H1 (cell line): ENCODE results near the gene PLCB1. TPM values are rescaled to one million over a fixed set of nuclear protein-coding genes. Genes with fewer than 3 reads are reported as not detected.

Experiments used
- CTCF ChIA-PET: fragments of 300-600 bp; sonication (Branson Sonifier 250); formaldehyde crosslinking; loops from one replicate; lab custom pipeline; 2021; ENCODE audit not compliant: partially characterized antibody; lab: Charles Lee
- POLR2A ChIA-PET: fragments of 300-600 bp; sonication (Branson Sonifier 250); formaldehyde crosslinking; loops from one replicate; lab custom pipeline; 2021; ENCODE audit warnings: inconsistent platforms; ENCODE audit not compliant: partially characterized antibody; lab: Charles Lee
- DNase-seq, 2 experiments: peaks; one replicate each; pipeline versions ENCODE4 v3.0.0 to v3.0.0-alpha.2; 2010 to 2022; ENCODE audit warnings: low spot score in 2 of 2, low read depth in 1 of 2, mixed read lengths in 1 of 2
- FAIRE-seq: peaks from 2 replicates; lab custom pipeline; 2011; peaks lifted over from hg19 to GRCh38; lab: Jason Lieb, UNC
- H2AFZ ChIP-seq: 2 replicates; pipeline ENCODE4 v1.8.1; 2012; ENCODE audit warnings: low read length, inconsistent platforms
- H2AK5ac ChIP-seq: 2 replicates; pipeline ENCODE4 v1.6.1; 2013; ENCODE audit warnings: low read depth, low read length
- H2BK120ac ChIP-seq: replicated peaks from 2 replicates; pipeline ENCODE3; 2013; ENCODE audit warnings: low read depth, low read length, inconsistent platforms
- H2BK12ac ChIP-seq: 2 replicates; pipeline ENCODE4 v1.6.1; 2013; ENCODE audit warnings: low read depth, low read length
- H2BK15ac ChIP-seq: 2 replicates; pipeline ENCODE4 v1.6.1; 2013; ENCODE audit warnings: low read length
- H2BK20ac ChIP-seq: 2 replicates; pipeline ENCODE4 v1.6.1; 2013; ENCODE audit warnings: low read length
- H2BK5ac ChIP-seq: 2 replicates; pipeline ENCODE4 v1.6.1; 2013; ENCODE audit warnings: low read depth, low read length
- H3K14ac ChIP-seq: 2 replicates; pipeline ENCODE4 v1.6.1; 2013; ENCODE audit warnings: inconsistent platforms; ENCODE audit not compliant: insufficient read length
- H3K18ac ChIP-seq: 2 replicates; pipeline ENCODE4 v1.6.1; 2013; ENCODE audit warnings: low read length; ENCODE audit errors: extremely low read depth
- H3K23ac ChIP-seq: 2 replicates; pipeline ENCODE4 v1.6.1; 2013; ENCODE audit warnings: inconsistent platforms; ENCODE audit not compliant: insufficient read length
- H3K23me2 ChIP-seq: 2 replicates; pipeline ENCODE4 v1.6.1; 2013; ENCODE audit warnings: low read depth, low read length
- H3K27ac ChIP-seq: 2 replicates; pipeline ENCODE4 v1.6.1; 2011; ENCODE audit warnings: low read depth, low read length, inconsistent platforms
- H3K27me3 ChIP-seq, 4 experiments: replicated peaks in 1 of 4; 1 replicate in 1 of 4; 2 replicates in 3 of 4; pipeline versions ENCODE4 v1.6.1 to v1.8.1; 2011 to 2013; ENCODE audit warnings: low read length in 3 of 4, mild to moderate bottlenecking in 3 of 4, inconsistent platforms in 2 of 4, mixed read lengths in 2 of 4, moderate library complexity in 1 of 4; ENCODE audit not compliant: control insufficient read depth in 3 of 4, insufficient read depth in 3 of 4; ENCODE audit errors: extremely low read depth in 1 of 4
- H3K36me3 ChIP-seq, 4 experiments: 2 replicates each; pipeline versions ENCODE4 v1.6.1 to v1.8.1; 2011 to 2013; ENCODE audit warnings: mild to moderate bottlenecking in 4 of 4, low read length in 3 of 4, moderate library complexity in 2 of 4, control low read depth in 1 of 4, inconsistent platforms in 1 of 4; ENCODE audit not compliant: insufficient read depth in 4 of 4, control insufficient read depth in 2 of 4
- H3K4ac ChIP-seq: replicated peaks from 2 replicates; pipeline ENCODE3; 2013; ENCODE audit warnings: low read length, low read depth, mixed read lengths, inconsistent platforms; ENCODE audit not compliant: insufficient read length
- H3K4me1 ChIP-seq, 4 experiments: replicated peaks in 1 of 4; 1 replicate in 1 of 4; 2 replicates in 3 of 4; pipeline versions ENCODE4 v1.6.1 to v1.8.1; 2011 to 2013; ENCODE audit warnings: low read length in 3 of 4, inconsistent platforms in 2 of 4, mixed read lengths in 1 of 4; ENCODE audit not compliant: insufficient read depth in 4 of 4, control insufficient read depth in 3 of 4
- H3K4me2 ChIP-seq, 2 experiments: 2 replicates each; pipeline versions ENCODE4 v1.6.1 to v1.8.1; 2011 to 2013; ENCODE audit warnings: low read depth in 2 of 2, low read length in 2 of 2, control low read depth in 1 of 2, inconsistent platforms in 1 of 2, mild to moderate bottlenecking in 1 of 2; ENCODE audit not compliant: insufficient read depth in 1 of 2
- H3K4me3 ChIP-seq, 4 experiments: fragments of 200-600, 300-600 bp in 1 of 4; sonication (generic), shearing (Covaris generic), sonication (Bioruptor Twin) in 1 of 4; 2 replicates each; pipeline versions ENCODE4 v1.5.1 to v1.8.1; 2011 to 2016; ENCODE audit warnings: low read length in 4 of 4, low read depth in 3 of 4, control low read depth in 2 of 4, inconsistent platforms in 2 of 4, mild to moderate bottlenecking in 2 of 4, mixed read lengths in 1 of 4, moderate library complexity in 1 of 4; ENCODE audit not compliant: insufficient read depth in 2 of 4; ENCODE audit errors: extremely low read depth in 1 of 4
- H3K56ac ChIP-seq: replicated peaks from 2 replicates; pipeline ENCODE3; 2013; ENCODE audit warnings: low read depth, mild to moderate bottlenecking, mixed read lengths, low read length, inconsistent platforms; ENCODE audit not compliant: insufficient read length
- H3K79me1 ChIP-seq: 2 replicates; pipeline ENCODE4 v1.6.1; 2013; ENCODE audit warnings: low read depth, low read length, control low read depth
- H3K79me2 ChIP-seq, 2 experiments: 2 replicates each; pipeline versions ENCODE4 v1.6.1 to v1.8.1; 2012 to 2013; ENCODE audit warnings: low read length in 2 of 2, mild to moderate bottlenecking in 2 of 2, inconsistent platforms in 1 of 2; ENCODE audit not compliant: insufficient read depth in 2 of 2, control insufficient read depth in 1 of 2
- H3K9ac ChIP-seq, 4 experiments: replicated peaks in 1 of 4; 1 replicate in 1 of 4; 2 replicates in 3 of 4; pipeline versions ENCODE4 v1.6.1 to v1.8.1; 2011 to 2013; ENCODE audit warnings: low read depth in 3 of 4, low read length in 3 of 4, control low read depth in 2 of 4, mild to moderate bottlenecking in 2 of 4, moderate library complexity in 2 of 4, inconsistent platforms in 1 of 4; ENCODE audit errors: extremely low read depth in 1 of 4
- H3K9me3 ChIP-seq, 2 experiments: 2 replicates each; pipeline versions ENCODE4 v1.6.1 to v1.8.1; 2012 to 2013; ENCODE audit warnings: mild to moderate bottlenecking in 2 of 2, moderate library complexity in 2 of 2, control low read depth in 1 of 2, inconsistent platforms in 1 of 2, low read depth in 1 of 2, low read length in 1 of 2, mixed read lengths in 1 of 2; ENCODE audit not compliant: insufficient read depth in 2 of 2
- H4K20me1 ChIP-seq, 2 experiments: replicated peaks in 1 of 2; 2 replicates each; pipeline versions ENCODE3 to v1.8.1; 2011 to 2013; ENCODE audit warnings: inconsistent platforms in 2 of 2, low read length in 2 of 2, mild to moderate bottlenecking in 1 of 2; ENCODE audit not compliant: insufficient read depth in 2 of 2, control insufficient read depth in 1 of 2
- H4K5ac ChIP-seq: 2 replicates; pipeline ENCODE4 v1.6.1; 2013; ENCODE audit warnings: low read length, low read depth, mixed read lengths, inconsistent platforms; ENCODE audit not compliant: insufficient read length
- H4K8ac ChIP-seq: 2 replicates; pipeline ENCODE4 v1.8.0; 2013; ENCODE audit warnings: mild to moderate bottlenecking, moderate library complexity, low read length, inconsistent platforms; ENCODE audit not compliant: insufficient read depth; ENCODE audit errors: extremely low read depth
- H4K91ac ChIP-seq: replicated peaks from 2 replicates; pipeline ENCODE3; 2013; ENCODE audit warnings: low read length, mixed read lengths, inconsistent platforms; ENCODE audit not compliant: insufficient read length
- BCL11A ChIP-seq, 2 experiments: IDR thresholded peaks; one replicate each; pipeline ENCODE4 v1.6.1; 2011; ENCODE audit warnings: low read depth in 2 of 2, low read length in 2 of 2, mild to moderate bottlenecking in 2 of 2
- CEBPB ChIP-seq: IDR thresholded peaks from 2 replicates; pipeline ENCODE4 v1.6.1; 2012; ENCODE audit warnings: low read depth, low read length
- CHD2 ChIP-seq: IDR thresholded peaks from 2 replicates; pipeline ENCODE4 v1.6.1; 2012; ENCODE audit warnings: low read length, improper control_type of control experiment
- GABPA ChIP-seq: IDR thresholded peaks from 2 replicates; pipeline ENCODE4 v1.6.1; 2011; ENCODE audit warnings: mild to moderate bottlenecking, low read length, moderate library complexity, borderline replicate concordance; ENCODE audit not compliant: insufficient read depth
- JUND ChIP-seq: IDR thresholded peaks from 2 replicates; pipeline ENCODE4 v1.6.1; 2011; ENCODE audit warnings: mild to moderate bottlenecking, improper control_type of control experiment, low read length
- RBBP5 ChIP-seq: IDR thresholded peaks from 2 replicates; pipeline ENCODE4 v1.7.1; 2012; ENCODE audit warnings: low read depth, mild to moderate bottlenecking, inconsistent platforms, low read length, moderate library complexity, borderline replicate concordance
- SUZ12 ChIP-seq: fragments of 200-600 bp; sonication (generic); IDR thresholded peaks from 2 replicates; pipeline ENCODE4 v1.6.1; 2012; ENCODE audit warnings: mild to moderate bottlenecking, inconsistent platforms, low read length, moderate library complexity, mixed read lengths
- YY1 ChIP-seq: IDR thresholded peaks from 2 replicates; pipeline ENCODE4 v1.6.1; 2011; ENCODE audit warnings: low read depth, mild to moderate bottlenecking, low read length
- WGBS, 2 experiments: shearing (Covaris generic) in 1 of 2; methylation state at CpG; one replicate each; pipeline versions ENCODE4 v1.1.6 to v1.1.7; 2013 to 2015; ENCODE audit warnings: low lambda C conversion rate in 2 of 2, mixed read lengths in 2 of 2, inconsistent platforms in 1 of 2, low coverage in 1 of 2, missing lambda C conversion rate in 1 of 2; ENCODE audit not compliant: insufficient replicate concordance in 2 of 2, insufficient coverage in 1 of 2, insufficient read length in 1 of 2; ENCODE audit errors: extremely low coverage in 1 of 2, missing lambda C conversion rate in 1 of 2; 5-methylcytosine and 5-hydroxymethylcytosine counted together
- polyA plus RNA-seq, 7 experiments: library from polyadenylated mRNA; depleted of rRNA in 3 of 7; stranded (reverse) in 5 of 7; unstranded in 2 of 7; fragments of >200 nt in 5 of 7; fragments of 200-250 nt in 2 of 7; gene quantifications; 1 replicate in 5 of 7; 2 replicates in 1 of 7; 4 replicates in 1 of 7; pipeline versions ENCODE4 v1.2.1 to v1.2.3, GENCODE V29; 2011 to 2013; ENCODE audit warnings: missing spikeins in 2 of 7, mixed read lengths in 2 of 7
- total RNA-seq: library from RNA; stranded (reverse); fragmentation: NEBNext Ultra II Directional; extraction: Animal tissue kit (Norgen Biotek cat#: 25700); gene quantifications from 2 replicates; pipeline ENCODE4 v1.2.1, GENCODE V29; 2021

PLCB1 gene
- total and polyA plus RNA-seq, 2 of the 8 experiments (the other 6 are each of a cell fraction or from before 2014, with no cell fraction given): 2.6 to 9.1 TPM

GRCh38 chr20:8587251-8587650 lies 455.2 kb downstream of the PLCB1 start:
- Histone ChIP-seq H4K20me1 (no peaks in the 10 kb centered on the region), H3K4me3 (no peak overlapping the region), H3K79me1 (no peaks in the 10 kb centered on the region), H3K23ac (no peak overlapping the region), H2BK12ac (no peak overlapping the region), H3K23me2 (no peaks in the 10 kb centered on the region; the same call in 1 of the 2 replicates), H2BK5ac (no peak overlapping the region), H3K4me2 (no peak overlapping the region), H2BK20ac (no peak overlapping the region), H3K9me3 (no peaks in the 10 kb centered on the region), H3K4me1 (peaks cover 0 to 4% (median under 1%) of the 10 kb centered on the region in 4 experiments; a peak in 2 of 7 replicates), H3K27ac (no peak overlapping the region), H3K14ac (no peak overlapping the region), H2AK5ac (no peak overlapping the region), H2AFZ (no peak overlapping the region), H4K8ac (no peak overlapping the region), H3K18ac (no peak overlapping the region), H4K91ac (no peak overlapping the region), H3K4ac (no peak overlapping the region), H3K9ac (no peak overlapping the region), H4K5ac (no peak overlapping the region), H3K27me3 (no peaks in the 10 kb centered on the region), H2BK120ac (no peak overlapping the region), H3K56ac (no peak overlapping the region), H2BK15ac (no peak overlapping the region), H3K79me2 (no peaks in the 10 kb centered on the region), H3K36me3 (no peaks in the 10 kb centered on the region)
- FAIRE-seq: no peak
- TF ChIP-seq SUZ12 (no peak), CEBPB (no peak), CHD2 (no peak), RBBP5 (no peak), YY1 (no peak), BCL11A (IDR thresholded peaks at IDR 0.05; ENCODE audit: low read depth in 2 of 2, low read length in 2 of 2) (no peak), JUND (no peak), GABPA (no peak)
- no peak for DNase-seq
- ChIA-PET POLR2A (no interaction called here), CTCF (interaction anchor here (1.2 to 1.4 kb wide), 3 partner anchors 9 to 135 kb away, joined by 3 to 5 read pairs (median 4); no protein-coding TSS in a partner anchor)
- WGBS, 2 experiments: 81% methylated on average over 1 of the region's 1 CpG; no CpG with 5 or more reads in 1 of the 2 experiments
